Astrocyte (in vitro differentiated cells and primary cell): ENCODE data around the gene HOXB4.

Source experiments
- CTCF ChIP-seq: IDR thresholded peaks from 2 replicates; pipeline ENCODE4 v1.5.1; 2011; ENCODE audit warnings: low read depth, mild to moderate bottlenecking, inconsistent platforms, low read length, moderate library complexity; ENCODE audit not compliant: insufficient read depth
- EZH2 ChIP-seq: IDR thresholded peaks from 2 replicates; pipeline ENCODE4 v1.6.1; 2012; ENCODE audit warnings: mild to moderate bottlenecking, low read length, inconsistent platforms; ENCODE audit not compliant: insufficient read depth

- TF ChIP-seq CTCF (no peak), EZH2 (no peak)
Measured at GRCh38 chr17:48620461-48621139, 42.5 kb upstream of the HOXB4 start.
